Central memory CD4-positive, alpha-beta T cell (primary cell): ENCODE measurements around the gene KCNT2.

Source experiments
- DNase-seq: peaks from one replicate; pipeline ENCODE4 v3.0.0; 2022

The KCNT2 gene

DNA sequence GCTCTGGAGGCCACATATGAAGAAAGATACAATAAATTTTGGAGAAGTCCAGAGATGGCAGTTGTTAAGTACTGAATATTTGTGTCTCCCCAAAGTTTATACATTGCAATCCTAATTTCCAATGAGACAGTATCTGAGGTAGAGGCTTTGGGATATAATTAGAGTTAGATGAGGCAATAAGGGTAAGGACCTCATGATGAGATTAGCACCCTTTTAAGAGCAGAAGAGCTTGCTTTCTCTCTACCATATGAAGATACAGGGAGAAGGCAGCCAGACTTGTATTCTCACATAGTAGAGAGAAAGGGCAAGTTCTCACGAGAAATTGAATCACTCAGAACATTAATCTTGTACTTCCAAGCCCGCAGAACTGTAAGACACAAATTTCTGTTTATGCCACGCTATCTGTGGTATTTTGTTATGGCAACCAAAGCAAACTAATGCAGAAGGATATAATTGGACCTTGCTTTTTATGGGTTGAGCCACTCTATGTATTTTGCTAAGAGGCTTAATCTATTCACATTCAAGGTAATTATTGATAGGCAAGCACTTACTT is 430.1 kb downstream of the KCNT2 start:
- DNase-seq: no peak
